ENCODE data around the gene SPTLC2. TPM values are rescaled to one million over a fixed set of nuclear protein-coding genes. Genes with fewer than 3 reads are reported as not detected.

Gene SPTLC2
- total RNA-seq, 1 donor from 2014 or later = 31.9 TPM

DNA sequence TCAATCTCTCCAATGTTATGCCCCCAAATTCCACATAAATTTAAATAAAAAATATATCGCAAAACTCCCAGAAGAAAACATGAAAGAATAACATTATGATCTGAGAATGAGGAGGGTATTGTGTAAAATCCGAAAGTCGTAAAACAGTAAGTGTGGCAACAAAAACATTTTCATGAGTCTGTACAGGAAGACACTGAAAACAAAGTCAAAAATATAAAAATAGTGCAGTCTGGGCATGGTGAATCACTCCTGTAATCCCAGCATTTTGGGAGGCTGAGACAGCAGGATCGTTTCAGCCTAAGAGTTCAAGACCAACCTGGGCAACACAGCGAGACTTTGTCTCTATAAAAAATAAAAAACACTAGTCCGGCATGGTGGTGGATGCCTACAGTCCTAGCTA, 57.1 kb downstream of the SPTLC2 start:
- Histone ChIP-seq H3K27me3 (ENCODE audit: control insufficient read depth, insufficient read depth, low read length) (no peaks in the 10 kb centered on the region), H3K36me3 (ENCODE audit: control insufficient read depth, insufficient read depth, low read length) (peaks cover 5% of the 10 kb centered on the region), H3K4me3 (ENCODE audit: low read depth, low read length) (no peak overlapping the region)
- no peak for DNase-seq (ENCODE audit: low read depth)
- FAIRE-seq = no peak
- TF ChIP-seq, protein P1, sequence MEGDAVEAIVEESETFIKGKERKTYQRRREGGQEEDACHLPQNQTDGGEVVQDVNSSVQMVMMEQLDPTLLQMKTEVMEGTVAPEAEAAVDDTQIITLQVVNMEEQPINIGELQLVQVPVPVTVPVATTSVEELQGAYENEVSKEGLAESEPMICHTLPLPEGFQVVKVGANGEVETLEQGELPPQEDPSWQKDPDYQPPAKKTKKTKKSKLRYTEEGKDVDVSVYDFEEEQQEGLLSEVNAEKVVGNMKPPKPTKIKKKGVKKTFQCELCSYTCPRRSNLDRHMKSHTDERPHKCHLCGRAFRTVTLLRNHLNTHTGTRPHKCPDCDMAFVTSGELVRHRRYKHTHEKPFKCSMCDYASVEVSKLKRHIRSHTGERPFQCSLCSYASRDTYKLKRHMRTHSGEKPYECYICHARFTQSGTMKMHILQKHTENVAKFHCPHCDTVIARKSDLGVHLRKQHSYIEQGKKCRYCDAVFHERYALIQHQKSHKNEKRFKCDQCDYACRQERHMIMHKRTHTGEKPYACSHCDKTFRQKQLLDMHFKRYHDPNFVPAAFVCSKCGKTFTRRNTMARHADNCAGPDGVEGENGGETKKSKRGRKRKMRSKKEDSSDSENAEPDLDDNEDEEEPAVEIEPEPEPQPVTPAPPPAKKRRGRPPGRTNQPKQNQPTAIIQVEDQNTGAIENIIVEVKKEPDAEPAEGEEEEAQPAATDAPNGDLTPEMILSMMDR (IDR thresholded peaks at IDR 0.05; ENCODE audit: insufficient read depth, low read length, severe bottlenecking) = no peak

DNA sequence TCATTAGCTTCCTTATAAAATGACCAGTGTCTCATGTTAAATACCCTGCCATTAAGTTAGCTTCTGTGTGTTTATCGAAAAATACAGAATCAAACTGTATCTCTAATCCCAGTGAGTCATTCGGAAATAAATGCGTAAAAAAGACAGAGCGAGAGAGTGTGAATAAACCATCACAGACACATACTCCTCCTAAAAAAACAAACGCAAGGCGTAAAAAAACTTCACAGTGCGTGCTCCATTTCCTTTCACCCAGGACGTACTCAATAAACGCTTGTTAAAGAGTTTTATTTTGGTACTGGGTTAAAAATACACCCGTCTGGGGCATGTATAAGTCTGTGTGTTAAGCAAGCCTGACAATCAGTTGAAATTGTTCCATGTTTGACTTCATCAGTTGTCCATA, 59.0 kb downstream of the SPTLC2 start:
- FAIRE-seq (no peak), DNase-seq (ENCODE audit: low read depth) (no peak)
- H3K36me3 ChIP-seq (ENCODE audit: control insufficient read depth, insufficient read depth, low read length) = peaks cover 5% of the 10 kb centered on the region
- H3K4me3 ChIP-seq (ENCODE audit: low read depth, low read length) = no peak overlapping the region
- H3K27me3 ChIP-seq (ENCODE audit: control insufficient read depth, insufficient read depth, low read length) = no peaks in the 10 kb centered on the region
- TF ChIP-seq, protein P1 (IDR thresholded peaks at IDR 0.05; ENCODE audit: insufficient read depth, low read length, severe bottlenecking) = no peak

DNA sequence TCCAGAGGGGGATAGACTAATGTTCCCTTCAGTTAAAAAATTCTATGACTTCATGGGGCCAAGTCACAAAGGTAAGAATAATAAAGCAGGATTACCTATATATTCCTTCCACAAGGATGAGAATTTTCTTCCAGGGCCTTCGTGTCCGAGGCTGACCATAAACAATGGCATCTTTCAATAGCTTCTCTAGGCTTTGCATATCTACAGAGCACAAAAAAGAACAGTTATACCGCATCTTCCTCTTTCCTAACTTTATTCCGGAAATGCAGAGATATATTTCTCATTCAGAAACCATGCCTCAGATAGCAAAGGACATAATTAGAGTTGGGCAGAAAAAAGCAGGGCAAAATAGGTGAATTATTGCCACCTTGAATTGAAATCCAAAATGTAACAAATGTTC, 59.5 kb downstream of the SPTLC2 start:
- TF ChIP-seq, protein P1 (IDR thresholded peaks at IDR 0.05; ENCODE audit: insufficient read depth, low read length, severe bottlenecking) = no peak

DNA sequence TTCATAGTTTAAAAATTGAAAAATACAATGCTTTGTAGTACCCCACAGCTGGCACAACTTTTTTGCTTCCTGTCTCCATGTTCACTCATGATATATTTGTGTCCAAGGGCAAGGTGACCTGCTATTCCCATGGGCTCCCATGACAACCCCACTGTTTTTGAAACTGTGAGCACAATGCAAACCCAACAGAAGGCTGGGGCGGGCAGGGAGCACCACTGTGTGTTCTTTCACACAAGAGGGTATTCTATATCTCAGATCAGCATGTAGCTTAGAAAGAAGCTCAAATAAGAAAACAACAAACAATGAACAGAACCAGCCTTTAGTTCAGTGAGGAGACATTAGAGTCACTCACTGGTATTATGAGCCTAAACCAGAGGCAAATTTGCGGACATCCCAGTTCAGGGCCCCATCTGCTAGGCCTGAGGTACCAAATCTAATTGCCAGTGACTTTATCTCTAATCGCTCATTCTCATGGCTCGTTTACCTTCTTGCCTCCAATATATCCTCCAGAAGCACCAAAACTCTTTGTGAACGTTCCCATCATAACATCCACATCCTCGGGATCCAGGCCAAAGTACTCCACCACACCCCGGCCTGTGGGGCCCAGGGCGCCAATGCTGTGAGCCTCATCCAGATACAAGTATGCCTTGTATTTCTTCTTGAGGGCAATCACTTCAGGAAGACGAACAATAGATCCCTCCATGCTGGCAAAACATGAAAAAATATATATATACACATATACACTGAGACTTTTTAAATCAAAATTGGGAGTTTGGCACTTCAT, 61.4 kb downstream of the SPTLC2 start:
- TF ChIP-seq, protein P1 (IDR thresholded peaks at IDR 0.05; ENCODE audit: insufficient read depth, low read length, severe bottlenecking) = no peak
- no peaks in the 10 kb centered on the region for H3K27me3 ChIP-seq (ENCODE audit: control insufficient read depth, insufficient read depth, low read length)
- FAIRE-seq = no peak
- no peak overlapping the region for H3K4me3 ChIP-seq (ENCODE audit: low read depth, low read length)
- H3K36me3 ChIP-seq (ENCODE audit: control insufficient read depth, insufficient read depth, low read length) = peaks cover 6% of the 10 kb centered on the region
- no peak for DNase-seq (ENCODE audit: low read depth)

More for the DNA sequence above, 59.5 kb downstream of the SPTLC2 start:
- H3K36me3 ChIP-seq (ENCODE audit: control insufficient read depth, insufficient read depth, low read length) = peaks cover 6% of the 10 kb centered on the region
- no peak overlapping the region for H3K4me3 ChIP-seq (ENCODE audit: low read depth, low read length)
- no peak for FAIRE-seq
- DNase-seq (ENCODE audit: low read depth) = no peak
- no peaks in the 10 kb centered on the region for H3K27me3 ChIP-seq (ENCODE audit: control insufficient read depth, insufficient read depth, low read length)

DNA sequence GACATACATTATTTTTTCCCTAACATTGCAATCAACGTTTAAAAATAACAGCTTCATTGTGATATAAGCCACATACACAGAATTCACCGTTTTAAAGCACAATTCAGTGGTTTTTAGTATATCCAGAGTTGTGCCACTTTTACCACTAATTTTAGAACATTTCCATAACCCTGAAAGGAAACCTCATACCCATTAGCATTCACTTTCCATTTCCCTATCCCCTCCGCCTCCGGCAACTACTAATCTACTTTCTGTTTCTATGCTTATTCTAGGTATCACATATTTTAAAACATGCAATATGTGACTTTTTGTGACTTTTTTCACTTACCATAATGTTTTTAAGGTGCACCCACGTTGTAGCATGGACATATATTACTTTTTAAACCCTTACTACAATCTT, 62.2 kb downstream of the SPTLC2 start:
- no peak for FAIRE-seq

More for the DNA sequence above, 62.2 kb downstream of the SPTLC2 start:
- H3K4me3 ChIP-seq (ENCODE audit: low read depth, low read length) = no peak overlapping the region
- no peak for DNase-seq (ENCODE audit: low read depth)
- peaks cover 8% of the 10 kb centered on the region for H3K36me3 ChIP-seq (ENCODE audit: control insufficient read depth, insufficient read depth, low read length)
- TF ChIP-seq, protein P1 (IDR thresholded peaks at IDR 0.05; ENCODE audit: insufficient read depth, low read length, severe bottlenecking) = no peak
- H3K27me3 ChIP-seq (ENCODE audit: control insufficient read depth, insufficient read depth, low read length) = no peaks in the 10 kb centered on the region
